Neural cell (in vitro differentiated cells): Measurements from ENCODE around the gene CCNJL. TPM values are rescaled to one million over a fixed set of nuclear protein-coding genes. Genes with fewer than 3 reads are reported as not detected.
"Not testable (repeated sequence)": the region's sequence is repeated elsewhere in the genome, so short reads cannot be mapped to it uniquely, and the experiment has no call there.

Experiments used
- H2AFZ ChIP-seq: fragments of 200-600, 300-800 bp; sonication (generic), shearing (Covaris generic); 2 replicates; pipeline ENCODE4 v1.6.0; 2014; ENCODE audit warnings: low read depth, mild to moderate bottlenecking, antibody characterized with exemption, low read length, moderate library complexity
- H3F3A ChIP-seq: fragments of 200-600 bp; shearing (Covaris generic); 2 replicates; pipeline ENCODE4 v1.6.1; 2016; ENCODE audit warnings: mild to moderate bottlenecking, moderate library complexity, mixed read lengths, antibody characterized with exemption, low read length; ENCODE audit not compliant: insufficient read depth, poor library complexity, severe bottlenecking
- H3K27ac ChIP-seq: fragments of 200-600, 300-800 bp; sonication (generic), shearing (Covaris generic); 2 replicates; pipeline ENCODE4 v1.5.1; 2014; ENCODE audit warnings: mild to moderate bottlenecking, low read length, moderate library complexity
- H3K27me3 ChIP-seq: fragments of 300-800, 200-600 bp; sonication (generic), shearing (Covaris generic); 2 replicates; pipeline ENCODE4 v1.6.0; 2014; ENCODE audit warnings: mild to moderate bottlenecking, low read depth, low read length, moderate library complexity; ENCODE audit not compliant: insufficient read depth
- H3K36me3 ChIP-seq: fragments of 300-800, 200-600 bp; sonication (generic), shearing (Covaris generic); 2 replicates; pipeline ENCODE4 v1.5.1; 2014; ENCODE audit warnings: mild to moderate bottlenecking, antibody characterized with exemption, low read length, moderate library complexity; ENCODE audit not compliant: insufficient read depth
- H3K4me2 ChIP-seq: fragments of 300-800, 200-600 bp; sonication (generic), shearing (Covaris generic); 2 replicates; pipeline ENCODE4 v1.6.0; 2014; ENCODE audit warnings: mild to moderate bottlenecking, low read length
- H3K4me3 ChIP-seq: fragments of 300-800, 200-600 bp; sonication (generic), shearing (Covaris generic); 2 replicates; pipeline ENCODE4 v1.5.1; 2014; ENCODE audit warnings: mild to moderate bottlenecking, low read length, moderate library complexity
- H3K79me2 ChIP-seq: fragments of 200-600 bp; shearing (Covaris generic); replicated peaks from 2 replicates; pipeline ENCODE4 v1.6.0; 2014; ENCODE audit warnings: mild to moderate bottlenecking, low read length, moderate library complexity; ENCODE audit not compliant: insufficient read depth
- H3K9ac ChIP-seq: fragments of 300-800, 200-600 bp; sonication (generic), shearing (Covaris generic); 2 replicates; pipeline ENCODE4 v1.6.1; 2016; ENCODE audit warnings: mild to moderate bottlenecking, low read length, mixed read lengths
- H3K9me2 ChIP-seq: fragments of 200-600 bp; shearing (Covaris generic); 2 replicates; pipeline ENCODE4 v1.6.1; 2016; ENCODE audit warnings: mild to moderate bottlenecking, low read length, mixed read lengths; ENCODE audit not compliant: insufficient read depth
- H3K9me3 ChIP-seq: fragments of 200-600, 300-800 bp; sonication (generic), shearing (Covaris generic); 2 replicates; pipeline ENCODE4 v1.6.1; 2016; ENCODE audit warnings: mild to moderate bottlenecking, mixed run types, low read length, moderate library complexity, mixed read lengths
- H4K20me1 ChIP-seq: fragments of 200-600 bp; shearing (Covaris generic); 2 replicates; pipeline ENCODE4 v1.6.1; 2016; ENCODE audit warnings: mild to moderate bottlenecking, mixed run types; ENCODE audit not compliant: insufficient read depth
- EP300 ChIP-seq: fragments of 450-650 bp; conservative IDR thresholded peaks from 2 replicates; pipeline ENCODE4 v1.6.1; 2014; ENCODE audit warnings: antibody characterized with exemption, mild to moderate bottlenecking, moderate library complexity; ENCODE audit not compliant: poor library complexity, severe bottlenecking
- EZH2 ChIP-seq: fragments of 200-600, 300-800 bp; shearing (Covaris generic), sonication (generic); IDR thresholded peaks from 2 replicates; pipeline ENCODE4 v1.6.1; 2014; ENCODE audit warnings: antibody characterized with exemption, low read length, borderline replicate concordance, mild to moderate bottlenecking; ENCODE audit not compliant: insufficient read depth, poor library complexity, severe bottlenecking
- MXI1 ChIP-seq: fragments of 450-650 bp; conservative IDR thresholded peaks from 2 replicates; pipeline ENCODE4 v1.6.1; 2014; ENCODE audit warnings: antibody characterized with exemption, mild to moderate bottlenecking; ENCODE audit not compliant: poor library complexity, severe bottlenecking
- POLR2AphosphoS5 ChIP-seq: IDR thresholded peaks from 2 replicates; pipeline ENCODE4 v1.6.1; 2012
- RAD21 ChIP-seq: fragments of 450-650 bp; conservative IDR thresholded peaks from 2 replicates; pipeline ENCODE4 v1.6.1; 2014; ENCODE audit warnings: antibody characterized with exemption, mild to moderate bottlenecking, moderate library complexity
- SMC3 ChIP-seq: fragments of 450-650 bp; conservative IDR thresholded peaks from 2 replicates; pipeline ENCODE4 v1.6.1; 2014; ENCODE audit warnings: antibody characterized with exemption, mild to moderate bottlenecking, moderate library complexity; ENCODE audit not compliant: poor library complexity
- TAF1 ChIP-seq: IDR thresholded peaks from 2 replicates; pipeline ENCODE4 v1.6.1; 2012; ENCODE audit warnings: low read depth
- polyA plus RNA-seq: library from polyadenylated mRNA; depleted of rRNA; stranded (reverse); fragments of >200 nt; gene quantifications from 2 replicates; pipeline ENCODE4 v1.2.3, GENCODE V29; 2014
- TF ChIP-seq, protein P1 (sequence below): IDR thresholded peaks from 2 replicates; pipeline ENCODE4 v1.6.1; 2012; ENCODE audit warnings: borderline replicate concordance
- TF ChIP-seq, protein P2 (sequence below): fragments of 450-650 bp; IDR thresholded peaks from 2 replicates; pipeline ENCODE4 v1.5.1; 2014; ENCODE audit warnings: antibody characterized with exemption, mild to moderate bottlenecking, moderate library complexity; ENCODE audit not compliant: poor library complexity, severe bottlenecking

Gene CCNJL
- polyA plus RNA-seq, 1 donor from 2014 or later, result 0.84 TPM

DNA sequence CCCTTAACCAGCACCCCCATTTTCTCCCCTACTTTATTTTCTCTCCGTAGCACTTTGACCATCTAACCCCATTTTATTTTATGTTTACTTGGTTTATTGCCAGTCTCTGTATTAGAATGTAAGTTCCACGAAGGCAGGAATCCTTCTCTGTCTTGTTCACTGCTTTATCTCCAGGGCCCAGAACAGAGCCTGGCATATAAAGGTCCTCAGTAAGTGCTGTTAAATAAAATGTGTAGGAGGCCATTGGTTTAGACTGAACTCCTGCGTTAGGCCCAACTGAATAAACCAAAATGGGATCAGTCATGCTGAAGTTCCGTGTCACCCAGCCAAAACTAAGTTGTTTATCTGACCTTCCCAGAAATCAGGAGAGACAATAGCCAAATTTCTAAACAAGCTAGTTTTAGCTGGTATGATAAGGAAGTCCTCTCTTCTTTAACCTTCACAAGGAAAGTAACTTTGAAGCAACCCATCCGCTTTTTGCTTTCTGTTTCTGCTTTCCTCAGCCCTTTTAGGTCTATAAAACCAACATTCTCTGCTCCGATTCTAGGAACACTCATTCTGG lies 29.0 kb upstream of the CCNJL start:
- H3K27ac ChIP-seq, result no peak overlapping the region
- H3K4me2 ChIP-seq, result no peak overlapping the region
- no peaks in the 10 kb centered on the region for H3K36me3 ChIP-seq
- no peaks in the 10 kb centered on the region for H4K20me1 ChIP-seq
- H3K9ac ChIP-seq, result no peak overlapping the region
- H3K9me2 ChIP-seq, result no peaks in the 10 kb centered on the region
- no peak overlapping the region for H3K4me3 ChIP-seq
- H2AFZ ChIP-seq, result no peak overlapping the region
- TF ChIP-seq SMC3 (no peak), EP300 (no peak), RAD21 (no peak), MXI1 (no peak), EZH2 (no peak), TAF1 (no peak), POLR2AphosphoS5 (no peak)
- TF ChIP-seq, protein P1, sequence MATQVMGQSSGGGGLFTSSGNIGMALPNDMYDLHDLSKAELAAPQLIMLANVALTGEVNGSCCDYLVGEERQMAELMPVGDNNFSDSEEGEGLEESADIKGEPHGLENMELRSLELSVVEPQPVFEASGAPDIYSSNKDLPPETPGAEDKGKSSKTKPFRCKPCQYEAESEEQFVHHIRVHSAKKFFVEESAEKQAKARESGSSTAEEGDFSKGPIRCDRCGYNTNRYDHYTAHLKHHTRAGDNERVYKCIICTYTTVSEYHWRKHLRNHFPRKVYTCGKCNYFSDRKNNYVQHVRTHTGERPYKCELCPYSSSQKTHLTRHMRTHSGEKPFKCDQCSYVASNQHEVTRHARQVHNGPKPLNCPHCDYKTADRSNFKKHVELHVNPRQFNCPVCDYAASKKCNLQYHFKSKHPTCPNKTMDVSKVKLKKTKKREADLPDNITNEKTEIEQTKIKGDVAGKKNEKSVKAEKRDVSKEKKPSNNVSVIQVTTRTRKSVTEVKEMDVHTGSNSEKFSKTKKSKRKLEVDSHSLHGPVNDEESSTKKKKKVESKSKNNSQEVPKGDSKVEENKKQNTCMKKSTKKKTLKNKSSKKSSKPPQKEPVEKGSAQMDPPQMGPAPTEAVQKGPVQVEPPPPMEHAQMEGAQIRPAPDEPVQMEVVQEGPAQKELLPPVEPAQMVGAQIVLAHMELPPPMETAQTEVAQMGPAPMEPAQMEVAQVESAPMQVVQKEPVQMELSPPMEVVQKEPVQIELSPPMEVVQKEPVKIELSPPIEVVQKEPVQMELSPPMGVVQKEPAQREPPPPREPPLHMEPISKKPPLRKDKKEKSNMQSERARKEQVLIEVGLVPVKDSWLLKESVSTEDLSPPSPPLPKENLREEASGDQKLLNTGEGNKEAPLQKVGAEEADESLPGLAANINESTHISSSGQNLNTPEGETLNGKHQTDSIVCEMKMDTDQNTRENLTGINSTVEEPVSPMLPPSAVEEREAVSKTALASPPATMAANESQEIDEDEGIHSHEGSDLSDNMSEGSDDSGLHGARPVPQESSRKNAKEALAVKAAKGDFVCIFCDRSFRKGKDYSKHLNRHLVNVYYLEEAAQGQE, result no peak
- TF ChIP-seq, protein P2, sequence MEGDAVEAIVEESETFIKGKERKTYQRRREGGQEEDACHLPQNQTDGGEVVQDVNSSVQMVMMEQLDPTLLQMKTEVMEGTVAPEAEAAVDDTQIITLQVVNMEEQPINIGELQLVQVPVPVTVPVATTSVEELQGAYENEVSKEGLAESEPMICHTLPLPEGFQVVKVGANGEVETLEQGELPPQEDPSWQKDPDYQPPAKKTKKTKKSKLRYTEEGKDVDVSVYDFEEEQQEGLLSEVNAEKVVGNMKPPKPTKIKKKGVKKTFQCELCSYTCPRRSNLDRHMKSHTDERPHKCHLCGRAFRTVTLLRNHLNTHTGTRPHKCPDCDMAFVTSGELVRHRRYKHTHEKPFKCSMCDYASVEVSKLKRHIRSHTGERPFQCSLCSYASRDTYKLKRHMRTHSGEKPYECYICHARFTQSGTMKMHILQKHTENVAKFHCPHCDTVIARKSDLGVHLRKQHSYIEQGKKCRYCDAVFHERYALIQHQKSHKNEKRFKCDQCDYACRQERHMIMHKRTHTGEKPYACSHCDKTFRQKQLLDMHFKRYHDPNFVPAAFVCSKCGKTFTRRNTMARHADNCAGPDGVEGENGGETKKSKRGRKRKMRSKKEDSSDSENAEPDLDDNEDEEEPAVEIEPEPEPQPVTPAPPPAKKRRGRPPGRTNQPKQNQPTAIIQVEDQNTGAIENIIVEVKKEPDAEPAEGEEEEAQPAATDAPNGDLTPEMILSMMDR, result no peak
- no peaks in the 10 kb centered on the region for H3F3A ChIP-seq
- no peaks in the 10 kb centered on the region for H3K9me3 ChIP-seq
- no peaks in the 10 kb centered on the region for H3K27me3 ChIP-seq
- H3K79me2 ChIP-seq, result no peaks in the 10 kb centered on the region

DNA sequence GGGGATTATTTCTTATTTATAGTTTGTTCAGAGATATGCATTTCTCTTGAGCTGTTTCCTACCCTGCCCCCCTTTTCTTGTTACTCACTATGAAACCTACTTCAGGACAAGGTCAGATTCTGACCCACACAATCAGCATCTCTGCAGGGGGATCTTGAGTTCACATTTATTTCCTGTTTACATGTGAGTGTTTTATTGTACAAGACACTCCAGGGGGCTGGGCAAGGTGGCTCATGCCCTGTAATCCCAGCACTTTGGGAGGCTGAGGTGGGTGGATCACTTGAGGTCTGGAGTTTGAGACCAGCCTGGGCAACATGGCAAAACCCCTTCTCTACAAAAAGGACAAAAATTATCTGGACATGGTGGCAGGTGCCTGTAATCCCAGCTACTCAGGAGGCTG lies 28.1 kb upstream of the CCNJL start:
- H3F3A ChIP-seq, H3K27ac ChIP-seq, H2AFZ ChIP-seq: not testable (repeated sequence)

More for the DNA sequence above, 28.1 kb upstream of the CCNJL start:
- H3K9me2 ChIP-seq, H3K36me3 ChIP-seq, H3K27me3 ChIP-seq, H3K4me2 ChIP-seq, H3K79me2 ChIP-seq, H4K20me1 ChIP-seq, H3K4me3 ChIP-seq, H3K9ac ChIP-seq, H3K9me3 ChIP-seq: not testable (repeated sequence)
